Mesenteric fat pad (tissue), 1 donor: Measurements from ENCODE around the gene COG5. TPM values are rescaled to one million over a fixed set of nuclear protein-coding genes. Genes with fewer than 3 reads are reported as not detected.
"Not testable (repeated sequence)": the region's sequence is repeated elsewhere in the genome, so short reads cannot be mapped to it uniquely, and the experiment has no call there.

Source experiments
- DNase-seq: peaks from one replicate; pipeline ENCODE4 v3.0.0-alpha.2; 2020; ENCODE audit warnings: low spot score
- total RNA-seq: library from RNA; stranded (reverse); fragmentation: NEBNext Ultra II Directional; extraction: Animal tissue kit (Norgen Biotek cat#: 25700); gene quantifications from one replicate; pipeline ENCODE4 v1.2.1, GENCODE V29; 2021
- donor health status: DM: yes; HTN: yes; CAD: no.

COG5 gene
- total RNA-seq, 1 donor from 2014 or later, result 51.6 TPM

DNA sequence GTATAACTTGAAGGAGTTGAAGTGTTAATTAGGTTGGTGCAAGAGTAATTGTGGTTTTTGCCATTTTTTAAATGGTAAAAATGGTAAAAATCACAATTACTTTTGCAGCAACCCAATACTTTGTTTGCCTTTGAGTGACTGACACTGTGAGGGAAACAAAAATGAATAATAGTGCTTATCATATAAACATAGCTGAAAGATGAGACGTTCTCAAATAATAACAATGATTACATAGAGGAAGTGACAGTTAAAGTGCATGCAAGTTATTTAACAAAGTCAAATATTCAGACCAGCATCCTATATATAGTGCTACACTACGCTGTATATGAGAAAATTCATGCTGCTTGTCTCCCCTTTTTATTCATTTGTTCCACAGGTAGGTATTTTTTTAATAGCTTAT is 399.6 kb downstream of the COG5 start:
- DNase-seq, result no peak

DNA sequence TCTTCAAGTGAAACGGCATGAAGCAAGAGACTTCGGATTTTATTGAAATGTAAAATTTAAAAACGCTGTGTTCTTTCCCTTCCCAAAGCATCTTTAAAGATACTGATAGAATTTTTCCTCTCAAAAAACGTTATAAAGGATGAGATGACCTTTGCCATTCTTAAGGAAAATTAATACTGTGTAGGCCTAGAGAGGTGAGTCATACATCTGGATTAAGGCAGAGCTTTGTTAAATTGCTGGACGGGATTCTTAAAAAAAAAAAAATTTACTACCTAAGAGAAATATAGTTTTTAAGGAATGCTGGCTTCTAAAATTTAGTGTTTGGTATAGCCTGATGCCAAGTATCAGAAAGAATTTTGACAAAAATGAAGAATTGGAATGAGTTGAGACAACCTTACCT is 401.2 kb downstream of the COG5 start:
- no peak for DNase-seq

DNA sequence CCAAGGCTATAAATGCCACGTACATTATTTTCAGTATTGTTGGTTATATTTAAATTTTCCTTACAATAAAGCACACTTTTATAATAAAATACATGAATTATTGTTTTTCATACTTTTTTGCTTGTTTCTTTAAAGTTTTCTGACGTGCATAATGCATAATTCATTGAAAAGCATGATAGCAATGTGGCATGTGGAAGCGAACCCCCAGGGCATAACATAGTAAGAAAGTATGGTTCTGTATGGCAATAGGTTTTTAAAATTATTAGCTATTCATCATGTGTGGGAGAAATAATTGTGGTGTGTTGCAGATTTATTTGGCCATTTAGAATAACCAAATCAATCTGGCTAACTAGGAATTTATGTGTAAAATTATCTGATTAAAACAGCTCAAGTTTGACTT is 402.3 kb downstream of the COG5 start:
- DNase-seq, result no peak

DNA sequence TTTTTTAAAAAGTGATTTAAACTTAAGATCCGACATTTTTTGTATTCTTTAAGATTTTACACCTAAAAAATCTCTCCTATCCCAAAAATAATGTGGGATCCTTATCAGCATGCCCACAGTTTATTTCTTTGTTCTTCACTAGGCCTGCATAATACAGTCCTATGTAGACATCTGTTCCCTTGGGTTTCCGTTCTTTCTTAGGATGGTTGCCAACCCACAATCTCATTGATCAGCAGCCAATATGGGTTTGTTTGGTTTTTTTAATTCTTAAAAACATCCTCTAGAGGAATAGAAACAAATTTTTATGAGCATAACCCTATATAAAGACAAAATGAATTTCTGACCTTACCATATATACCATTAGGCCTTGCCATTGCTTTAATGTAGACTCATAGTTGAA is 403.3 kb downstream of the COG5 start:
- DNase-seq, result no peak

DNA sequence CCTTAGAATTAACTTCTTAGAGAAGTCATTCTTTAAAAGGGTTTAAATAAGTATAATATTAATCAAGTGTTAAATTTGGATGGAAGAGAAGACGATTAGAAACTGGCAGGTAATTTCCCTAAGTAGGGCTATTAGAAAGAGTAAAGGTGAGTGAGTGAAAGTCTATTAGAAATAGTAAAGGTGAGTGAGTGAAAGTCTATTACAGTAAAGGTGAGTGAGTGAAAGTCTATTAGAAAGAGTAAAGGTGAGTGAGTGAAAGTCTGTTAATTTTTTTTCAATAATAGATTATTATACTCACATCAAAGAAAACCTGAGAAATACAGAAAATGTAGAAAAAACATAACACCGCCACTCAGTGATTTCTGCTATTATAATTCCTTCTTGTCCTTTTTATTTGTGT is 405.7 kb downstream of the COG5 start:
- DNase-seq, result no peak

DNA sequence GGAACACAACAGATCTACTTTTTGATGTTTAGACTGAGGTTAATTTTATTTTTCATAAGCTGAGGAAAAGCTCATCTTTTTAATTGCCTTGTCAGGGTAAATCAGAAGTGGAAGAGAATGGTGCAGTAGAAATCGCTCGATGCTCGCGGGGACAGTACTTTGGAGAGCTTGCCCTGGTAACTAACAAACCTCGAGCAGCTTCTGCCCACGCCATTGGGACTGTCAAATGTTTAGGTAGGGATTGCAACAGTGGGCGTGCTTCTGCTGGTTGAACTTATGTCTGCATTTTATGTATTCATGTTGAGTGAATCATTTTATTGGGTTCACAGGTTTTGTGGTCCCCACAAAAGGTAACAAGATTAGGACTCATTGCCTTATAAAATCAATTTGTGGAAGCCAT is 406.6 kb downstream of the COG5 start:
- no peak for DNase-seq

DNA sequence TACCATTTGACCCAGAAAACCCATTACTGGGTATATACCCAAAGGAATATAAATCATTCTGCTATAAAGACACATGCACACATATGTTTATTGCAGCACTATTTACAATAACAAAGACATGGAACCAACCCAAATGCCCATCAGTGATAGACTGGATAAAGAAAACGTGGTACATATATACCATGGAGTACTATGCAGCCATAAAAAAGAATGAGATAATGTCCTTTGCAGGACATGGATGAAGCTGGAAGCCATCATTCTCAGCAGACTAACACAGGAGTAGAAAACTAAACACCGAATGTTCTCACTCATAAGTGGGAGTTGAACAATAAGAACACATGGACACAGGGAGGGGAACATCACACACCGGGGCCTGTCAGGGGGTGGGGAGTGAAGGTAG is 408.0 kb downstream of the COG5 start:
- DNase-seq, result not testable (repeated sequence)

DNA sequence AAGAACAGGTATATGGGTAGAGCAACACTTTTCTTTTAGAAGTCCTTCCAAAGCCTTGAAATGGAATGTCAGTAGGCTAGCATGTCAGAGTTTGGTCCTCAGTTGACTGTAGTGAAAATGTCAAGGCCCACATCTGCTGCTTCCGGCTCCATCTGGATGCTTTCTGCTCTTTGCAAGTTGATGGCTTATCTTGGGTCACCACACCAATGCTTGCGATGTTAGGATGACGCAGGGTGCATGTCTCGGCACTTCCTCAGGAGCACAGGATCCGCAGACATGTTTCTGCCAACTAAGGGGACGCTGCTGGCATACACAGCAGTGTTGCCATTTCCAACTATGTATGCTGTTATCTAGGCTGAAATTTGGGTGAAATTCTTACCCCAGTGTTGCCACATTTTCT is 408.9 kb downstream of the COG5 start:
- no peak for DNase-seq

DNA sequence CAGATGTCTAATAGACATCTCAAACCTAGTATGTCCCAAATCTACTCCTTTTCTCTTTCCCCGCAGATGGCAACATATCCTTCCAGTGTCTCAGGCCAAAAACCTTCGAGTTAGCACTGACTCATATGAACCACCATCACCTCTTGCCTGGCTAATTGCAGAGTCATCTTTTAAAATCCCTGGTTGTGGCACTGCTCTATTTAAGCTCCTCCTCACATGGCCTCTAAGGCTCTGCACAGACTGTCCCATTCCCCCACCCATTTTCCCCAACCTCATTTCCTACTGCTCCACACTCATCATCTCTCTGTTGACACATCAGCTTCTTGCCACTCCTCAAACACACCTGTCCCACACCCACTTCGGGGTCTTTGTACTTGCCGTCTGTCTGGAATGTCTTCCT is 411.7 kb downstream of the COG5 start:
- no peak for DNase-seq

Other genes starting within 250 kb of the COG5 start
- not detected for gene GPR22, start 93.9 kb downstream of the COG5 start, total RNA-seq
- gene DUS4L, start 51 bp upstream of the COG5 start, total RNA-seq, result 4.3 TPM
- gene BCAP29, start 16.3 kb upstream of the COG5 start, total RNA-seq, result 80.6 TPM
- 0.67 TPM for gene SLC26A4, start 96.9 kb upstream of the COG5 start, total RNA-seq
- gene CBLL1, start 180.2 kb upstream of the COG5 start, total RNA-seq, result 23.8 TPM
- 0.45 TPM for gene SLC26A3, start 239.3 kb upstream of the COG5 start, total RNA-seq